ENCODE results near the gene BMPER. TPM values are rescaled to one million over a fixed set of nuclear protein-coding genes. Genes with fewer than 3 reads are reported as not detected.

Gene BMPER
- total RNA-seq, 1 experiment from 2014 or later = 0.50 TPM

DNA sequence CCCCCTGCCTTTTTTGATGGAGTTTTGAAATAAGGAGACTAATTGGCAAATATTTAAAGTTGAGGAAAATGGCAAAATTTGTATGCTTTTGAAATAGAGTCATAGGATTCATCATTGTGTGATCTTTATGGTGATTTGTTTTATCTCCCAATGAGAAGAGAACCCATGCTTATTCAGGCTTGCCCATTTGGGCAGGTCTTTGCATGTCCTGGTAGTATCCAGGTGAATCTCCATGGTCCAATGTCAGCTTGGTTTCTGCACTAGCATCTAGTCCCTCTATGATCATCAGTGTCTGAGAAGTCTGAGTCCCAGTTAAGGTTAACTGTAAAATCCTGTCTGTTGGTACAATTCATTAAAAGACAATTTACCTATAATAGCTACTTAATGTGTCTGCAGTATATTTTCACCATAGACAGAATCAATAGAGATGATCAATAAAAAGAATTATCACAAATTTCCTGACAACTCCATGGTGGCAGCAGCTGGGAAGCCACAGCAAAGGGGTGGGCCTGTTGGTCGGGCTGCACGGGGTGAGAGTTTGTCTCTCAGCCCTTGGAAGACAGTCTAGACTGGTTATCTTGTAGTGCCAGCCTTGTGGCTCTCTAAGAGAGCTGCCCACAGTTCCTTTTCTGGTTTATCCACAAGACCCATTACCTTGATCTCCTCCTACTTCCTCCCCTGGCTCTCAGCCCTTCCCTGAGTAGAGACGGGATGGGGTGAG is 22.2 kb upstream of the BMPER start:
- POLR2A ChIA-PET (ENCODE audit: unreplicated experiment) = no interaction called here

DNA sequence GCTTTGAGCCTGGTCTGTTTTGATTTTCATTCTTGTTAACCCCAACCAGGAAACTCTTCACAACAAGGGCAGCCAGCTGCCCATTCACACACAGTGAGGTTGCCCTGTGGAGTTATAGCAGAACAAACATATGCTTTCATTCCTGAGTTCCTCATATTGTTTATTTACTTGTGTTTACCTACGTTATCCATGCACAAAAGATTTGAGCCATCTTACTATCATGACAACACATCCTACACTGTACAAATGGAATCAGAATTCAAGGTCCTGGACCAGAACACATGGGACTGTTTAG is 21.7 kb upstream of the BMPER start:
- Histone ChIP-seq H2AFZ (no peak overlapping the region), H3K9me3 (ENCODE audit: insufficient read depth, low read depth) (no peaks in the 10 kb centered on the region), H3K36me3 (ENCODE audit: low read depth) (no peaks in the 10 kb centered on the region), H4K20me1 (ENCODE audit: insufficient read depth) (no peaks in the 10 kb centered on the region), H3K4me3 (no peak overlapping the region), H3K4me1 (replicated peaks; ENCODE audit: insufficient read depth) (no peaks in the 10 kb centered on the region), H3K27ac (no peak overlapping the region), H3K9me2 (ENCODE audit: insufficient read depth) (no peaks in the 10 kb centered on the region), H3K79me2 (ENCODE audit: low read depth) (no peaks in the 10 kb centered on the region), H3K4me2 (no peak overlapping the region), H3F3A (ENCODE audit: insufficient read depth, low read depth) (no peaks in the 10 kb centered on the region), H3K27me3 (ENCODE audit: insufficient read depth, low read depth) (peaks cover 5% of the 10 kb centered on the region; the same call in 1 of the 2 replicates)
- intact Hi-C loops (cut with micrococcal nuclease; ENCODE audit: unreplicated experiment) = no loop called here
- BruUV-seq (replicated peaks) = no TSS peak
- ChIA-PET CTCF (no interaction called here), POLR2A (ENCODE audit: unreplicated experiment) (no interaction called here)
- TF ChIP-seq, protein P1, sequence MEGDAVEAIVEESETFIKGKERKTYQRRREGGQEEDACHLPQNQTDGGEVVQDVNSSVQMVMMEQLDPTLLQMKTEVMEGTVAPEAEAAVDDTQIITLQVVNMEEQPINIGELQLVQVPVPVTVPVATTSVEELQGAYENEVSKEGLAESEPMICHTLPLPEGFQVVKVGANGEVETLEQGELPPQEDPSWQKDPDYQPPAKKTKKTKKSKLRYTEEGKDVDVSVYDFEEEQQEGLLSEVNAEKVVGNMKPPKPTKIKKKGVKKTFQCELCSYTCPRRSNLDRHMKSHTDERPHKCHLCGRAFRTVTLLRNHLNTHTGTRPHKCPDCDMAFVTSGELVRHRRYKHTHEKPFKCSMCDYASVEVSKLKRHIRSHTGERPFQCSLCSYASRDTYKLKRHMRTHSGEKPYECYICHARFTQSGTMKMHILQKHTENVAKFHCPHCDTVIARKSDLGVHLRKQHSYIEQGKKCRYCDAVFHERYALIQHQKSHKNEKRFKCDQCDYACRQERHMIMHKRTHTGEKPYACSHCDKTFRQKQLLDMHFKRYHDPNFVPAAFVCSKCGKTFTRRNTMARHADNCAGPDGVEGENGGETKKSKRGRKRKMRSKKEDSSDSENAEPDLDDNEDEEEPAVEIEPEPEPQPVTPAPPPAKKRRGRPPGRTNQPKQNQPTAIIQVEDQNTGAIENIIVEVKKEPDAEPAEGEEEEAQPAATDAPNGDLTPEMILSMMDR (conservative IDR thresholded peaks at IDR 0.05) = no peak
- no peak for TF ChIP-seq EZH2 (IDR thresholded peaks at IDR 0.05; ENCODE audit: low read depth)
- DNase-seq = no peak

More for the DNA sequence above, 22.2 kb upstream of the BMPER start:
- H3F3A ChIP-seq (ENCODE audit: insufficient read depth, low read depth) = no peaks in the 10 kb centered on the region
- no TSS peak for BruUV-seq (replicated peaks)
- no peaks in the 10 kb centered on the region for H3K9me2 ChIP-seq (ENCODE audit: insufficient read depth)
- H2AFZ ChIP-seq = no peak overlapping the region
- no peak overlapping the region for H3K27ac ChIP-seq
- no peak overlapping the region for H3K4me3 ChIP-seq
- no peak overlapping the region for H3K4me2 ChIP-seq
- H3K4me1 ChIP-seq (replicated peaks; ENCODE audit: insufficient read depth) = no peaks in the 10 kb centered on the region
- H3K36me3 ChIP-seq (ENCODE audit: low read depth) = no peaks in the 10 kb centered on the region
- no peaks in the 10 kb centered on the region for H3K27me3 ChIP-seq (ENCODE audit: insufficient read depth, low read depth)
- CTCF ChIA-PET = no interaction called here
- no peaks in the 10 kb centered on the region for H4K20me1 ChIP-seq (ENCODE audit: insufficient read depth)
- no peaks in the 10 kb centered on the region for H3K79me2 ChIP-seq (ENCODE audit: low read depth)
- no peaks in the 10 kb centered on the region for H3K9me3 ChIP-seq (ENCODE audit: insufficient read depth, low read depth)
- intact Hi-C loops (cut with micrococcal nuclease; ENCODE audit: unreplicated experiment) = no loop called here
- TF ChIP-seq EZH2 (IDR thresholded peaks at IDR 0.05; ENCODE audit: low read depth) = no peak
- TF ChIP-seq, protein P1 (conservative IDR thresholded peaks at IDR 0.05) = no peak
- no peak for DNase-seq

DNA sequence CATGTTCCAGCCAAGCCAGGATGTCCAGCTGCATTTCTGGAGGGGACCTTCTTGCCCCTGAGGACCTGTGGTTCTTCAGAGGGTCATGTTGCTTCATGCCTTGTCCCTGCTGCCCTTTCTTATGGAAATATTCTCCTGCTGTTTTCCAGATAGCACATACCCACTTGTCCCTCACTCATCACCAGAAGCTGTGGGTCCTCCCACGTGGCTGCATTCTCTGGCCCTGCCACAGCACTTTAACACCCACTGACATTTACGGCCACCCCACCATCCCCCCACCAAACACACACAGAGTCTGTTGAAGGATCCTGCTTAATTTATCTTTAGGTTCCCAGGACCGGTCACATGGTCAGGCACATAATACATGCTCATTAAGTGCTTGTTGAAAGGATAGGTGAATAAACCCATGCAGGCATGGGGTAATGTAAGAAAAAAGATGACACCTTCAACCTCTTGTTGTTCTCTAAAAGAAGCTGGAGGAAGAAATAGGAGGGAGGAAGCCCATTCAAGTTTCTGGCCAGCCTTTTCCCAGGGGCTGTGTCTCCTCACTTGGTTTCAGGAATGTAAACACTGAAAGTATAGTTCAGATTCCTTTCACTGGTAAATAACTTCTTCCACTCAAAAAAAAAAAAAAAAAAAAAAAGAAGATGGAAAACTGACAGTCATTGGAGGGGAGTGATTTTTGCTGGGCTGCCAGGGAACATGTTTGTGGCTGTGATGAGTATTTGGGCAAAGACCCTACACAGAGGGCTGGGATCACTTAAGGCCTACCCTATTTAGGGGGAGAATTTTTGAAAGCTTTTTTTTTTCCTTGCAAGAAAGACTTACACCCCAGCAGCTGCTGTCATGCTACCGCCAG is 19.8 kb upstream of the BMPER start:
- Histone ChIP-seq H3K27me3 (ENCODE audit: insufficient read depth, low read depth) (peaks cover 14% of the 10 kb centered on the region; the same call in 1 of the 2 replicates), H3K9me2 (ENCODE audit: insufficient read depth) (no peaks in the 10 kb centered on the region), H2AFZ (no peak overlapping the region), H3F3A (ENCODE audit: insufficient read depth, low read depth) (no peaks in the 10 kb centered on the region), H3K4me2 (no peak overlapping the region), H4K20me1 (ENCODE audit: insufficient read depth) (no peaks in the 10 kb centered on the region), H3K27ac (no peak overlapping the region), H3K79me2 (ENCODE audit: low read depth) (no peaks in the 10 kb centered on the region), H3K4me3 (no peak overlapping the region), H3K4me1 (replicated peaks; ENCODE audit: insufficient read depth) (no peaks in the 10 kb centered on the region), H3K9me3 (ENCODE audit: insufficient read depth, low read depth) (no peaks in the 10 kb centered on the region), H3K36me3 (ENCODE audit: low read depth) (no peaks in the 10 kb centered on the region)
- intact Hi-C loops (cut with micrococcal nuclease; ENCODE audit: unreplicated experiment) = no loop called here
- TF ChIP-seq, protein P1 (conservative IDR thresholded peaks at IDR 0.05) = no peak
- TF ChIP-seq EZH2 (IDR thresholded peaks at IDR 0.05; ENCODE audit: low read depth) = no peak
- DNase-seq = no peak
- ChIA-PET CTCF (interaction anchor here (0.6 kb wide), 1 partner anchor 53 kb away, joined by 4 read pairs; no protein-coding TSS in a partner anchor), POLR2A (ENCODE audit: unreplicated experiment) (no interaction called here)
- BruUV-seq (replicated peaks) = no TSS peak
